ENCODE measurements around the gene NFYC.
"Not testable (repeated sequence)": the region's sequence is repeated elsewhere in the genome, so short reads cannot be mapped to it uniquely, and the experiment has no call there.

NFYC gene

DNA sequence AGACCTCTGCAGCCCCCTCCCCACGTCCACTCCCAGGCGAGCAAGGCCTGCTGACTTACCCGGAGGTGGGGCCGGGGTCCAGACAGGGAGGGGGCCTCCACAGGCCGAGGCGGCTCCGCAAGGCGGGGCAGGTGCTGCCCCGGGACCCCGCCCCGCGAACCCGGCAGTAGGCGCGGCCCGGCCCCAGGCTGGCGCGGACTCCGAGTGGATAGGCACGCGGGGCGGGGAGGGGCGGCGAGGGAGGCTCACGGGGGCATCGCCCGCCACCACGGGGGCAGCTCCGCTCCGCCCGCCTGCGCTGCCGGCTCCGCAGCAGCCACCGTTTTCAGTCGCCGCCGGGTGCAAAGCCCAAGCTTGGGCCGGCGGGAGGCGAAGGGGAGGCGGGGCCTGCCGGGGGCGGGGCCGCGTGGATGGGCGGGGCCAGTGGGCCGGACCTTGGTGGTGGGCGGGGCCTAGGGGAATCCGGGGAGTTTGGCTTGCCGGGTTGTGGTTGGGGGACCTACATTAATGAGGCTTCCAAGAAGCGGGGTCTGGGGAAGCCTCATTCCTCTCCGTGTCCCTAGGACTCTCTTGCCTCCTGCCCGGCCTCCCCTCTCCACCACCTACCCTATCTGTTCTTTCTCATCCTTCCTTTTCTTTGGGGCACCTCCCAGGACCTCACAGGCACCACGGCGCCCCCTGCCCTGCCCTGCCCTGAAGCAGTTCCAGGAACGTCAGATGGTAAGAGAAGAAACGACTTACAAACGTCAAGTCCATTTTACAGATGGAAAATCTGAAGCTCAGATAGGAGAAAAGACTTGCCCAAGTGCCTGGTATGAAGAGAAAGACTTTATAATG is 26.0 kb upstream of the NFYC start, which contains the start of gene RIMS3:
Gene RIMS3 (minus strand): TSS at position 348 of the 837 bp plus-strand sequence. CDS start 23,757 bp downstream, outside the sequence.
- peak; percentile 96 for DNase-seq (ENCODE audit: low spot score)

DNA sequence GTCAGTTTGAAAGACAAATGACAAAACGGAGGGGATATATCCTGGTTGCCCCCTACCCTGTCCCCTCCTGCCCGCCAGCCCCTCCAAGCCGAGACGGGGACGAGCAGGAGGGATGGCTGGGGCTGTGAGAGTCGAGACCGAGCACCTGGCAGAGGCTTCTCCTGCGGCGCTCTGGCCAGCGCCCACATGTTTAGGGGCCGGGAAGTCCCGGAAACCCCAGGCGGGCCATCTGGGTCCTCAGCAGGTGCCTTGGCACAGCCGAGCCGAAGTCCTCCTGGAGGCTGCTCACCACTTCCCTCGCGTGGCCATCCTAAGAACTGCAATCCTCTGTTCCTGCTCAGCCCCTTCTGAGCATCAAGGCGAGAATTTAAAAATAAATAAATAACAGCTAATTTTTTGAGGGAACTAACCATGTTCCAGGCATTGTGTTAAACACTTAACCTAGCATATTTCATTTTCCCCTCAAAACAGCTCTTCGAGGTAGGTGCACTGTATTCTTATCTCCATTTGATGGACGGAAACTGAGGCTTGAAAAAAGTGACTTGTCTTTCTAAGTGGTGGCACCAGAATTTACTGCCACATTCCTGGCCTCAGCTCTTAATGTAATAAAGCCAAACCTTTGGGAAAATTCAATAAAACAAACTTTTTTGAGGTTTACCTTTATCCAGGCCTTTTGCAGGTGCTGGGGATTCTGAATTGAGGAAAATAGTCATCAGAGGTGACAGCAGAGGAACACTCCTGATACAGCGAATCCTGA is 22.6 kb upstream of the NFYC start:
- peak; percentile 88 for DNase-seq (ENCODE audit: low spot score)

DNA sequence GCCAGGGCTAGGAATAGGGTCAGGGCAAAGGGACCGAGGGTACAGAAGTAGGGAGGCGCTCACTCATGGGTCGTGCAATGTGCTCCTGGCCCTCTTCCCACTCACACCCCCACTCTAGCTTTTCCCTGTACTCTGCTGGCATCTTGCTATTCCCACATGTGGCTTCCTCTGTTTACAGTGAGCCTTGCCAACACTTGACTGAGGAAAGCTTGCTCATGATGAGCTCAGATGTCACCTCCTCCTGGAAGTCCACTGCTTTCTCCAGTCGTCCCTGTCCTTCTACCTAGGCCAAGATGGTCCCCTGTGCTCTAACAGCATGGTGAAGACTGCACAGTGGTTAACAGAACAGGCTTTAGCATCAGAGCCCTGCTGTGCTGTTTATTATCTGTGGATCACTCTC is 18.1 kb upstream of the NFYC start:
- DNase-seq (ENCODE audit: low spot score) = no peak

- no peak for DNase-seq (ENCODE audit: low spot score)
These were observed 15.0 kb upstream of the NFYC start for GRCh38 chr1:40676501-40676900.

DNA sequence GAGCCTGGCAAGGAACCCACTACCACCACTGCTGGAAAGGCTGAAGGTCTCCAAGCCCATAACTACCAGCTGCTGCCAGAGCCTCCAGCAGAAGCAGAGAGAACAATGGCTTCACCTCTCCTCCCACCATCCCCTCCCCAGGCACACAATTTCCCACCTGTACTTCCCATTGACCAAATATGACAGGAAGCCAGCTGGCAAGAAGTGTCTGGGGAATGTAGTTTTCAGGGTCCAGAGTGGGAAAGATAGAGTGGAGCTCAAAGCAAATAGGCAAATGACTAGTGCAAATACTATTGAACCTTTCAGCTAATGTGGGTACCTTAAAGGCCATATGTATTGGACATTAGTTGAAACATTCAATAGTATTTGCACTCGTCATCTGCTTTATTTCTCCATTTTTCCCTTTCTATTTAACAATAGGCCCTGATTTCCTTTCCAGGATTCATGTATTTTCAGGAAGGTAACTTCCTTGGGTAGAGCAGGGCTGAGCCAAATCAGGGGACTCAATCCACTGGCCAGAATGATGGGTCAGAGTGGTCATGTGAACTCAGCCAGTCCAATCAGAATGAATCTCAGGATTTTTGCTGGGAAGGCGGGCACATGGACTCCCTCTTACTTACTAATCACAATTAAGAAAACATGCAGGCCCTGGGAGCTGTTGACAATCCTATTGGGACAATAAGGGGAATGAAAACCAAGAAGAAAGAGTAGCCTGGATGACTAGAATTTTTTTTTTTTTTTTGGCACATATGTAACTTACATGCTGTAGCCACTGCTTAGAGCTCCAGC is 12.1 kb upstream of the NFYC start:
- DNase-seq (ENCODE audit: low spot score) = no peak

- DNase-seq (ENCODE audit: low spot score) = no peak
These were observed 6.8 kb upstream of the NFYC start for GRCh38 chr1:40684669-40685068.

DNA sequence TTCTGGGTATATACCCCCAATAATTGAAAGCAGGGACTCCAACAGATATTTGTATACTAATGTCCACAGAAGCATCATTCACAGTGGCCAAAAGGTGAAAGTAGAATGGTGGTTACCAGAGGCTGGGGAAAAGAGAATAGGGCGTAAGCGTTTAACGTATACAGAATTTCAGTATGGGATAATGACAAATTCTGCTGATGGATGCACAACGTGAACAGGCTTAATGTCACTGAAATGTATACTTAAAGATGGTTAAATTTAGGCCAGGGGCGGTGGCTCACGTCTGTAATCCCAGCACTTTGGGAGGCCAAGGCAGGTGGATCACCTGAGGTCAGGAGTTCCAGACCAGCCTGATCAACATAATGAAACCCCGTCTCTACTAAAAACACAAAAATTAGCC is 4.4 kb upstream of the NFYC start:
- no peak for DNase-seq (ENCODE audit: low spot score)

DNA sequence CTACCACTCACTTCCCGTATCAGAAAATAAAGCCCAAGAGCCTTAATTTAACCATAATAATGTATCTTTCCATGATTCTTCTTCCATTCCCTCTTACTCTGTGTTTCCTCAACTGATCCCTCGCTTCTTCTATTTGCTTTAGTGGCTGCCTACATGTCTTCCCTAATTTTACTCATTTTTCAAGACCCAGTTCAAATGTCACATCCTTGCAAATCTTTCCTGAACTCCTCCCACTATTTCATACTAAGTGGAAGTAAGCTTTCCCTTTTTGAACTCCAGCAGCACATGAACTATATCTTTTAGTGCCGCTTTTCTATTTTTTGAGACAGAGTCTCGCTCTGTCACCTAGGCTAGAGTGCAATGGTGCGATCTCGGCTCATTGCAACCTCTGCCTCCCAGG is 3.8 kb upstream of the NFYC start:
- no peak for DNase-seq (ENCODE audit: low spot score)

DNA sequence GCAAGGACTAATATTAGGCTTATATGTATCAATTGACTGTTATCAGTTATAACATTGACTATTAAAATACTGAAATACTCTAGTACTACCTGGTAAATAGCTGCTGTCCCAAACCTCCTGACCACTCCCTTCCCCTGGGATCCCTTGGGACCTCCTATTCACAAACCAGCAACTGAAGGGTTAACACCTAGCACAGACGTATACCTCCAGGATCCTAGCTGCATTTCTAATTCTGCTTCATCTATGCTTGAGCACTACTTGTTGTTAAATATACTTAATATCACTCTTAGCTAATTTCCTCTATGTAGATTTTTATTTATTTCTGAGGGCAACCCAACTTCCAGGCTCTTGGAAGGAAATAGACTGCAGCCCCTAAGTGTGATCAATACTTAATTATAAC is 1.8 kb upstream of the NFYC start:
- no peak for DNase-seq (ENCODE audit: low spot score)

DNA sequence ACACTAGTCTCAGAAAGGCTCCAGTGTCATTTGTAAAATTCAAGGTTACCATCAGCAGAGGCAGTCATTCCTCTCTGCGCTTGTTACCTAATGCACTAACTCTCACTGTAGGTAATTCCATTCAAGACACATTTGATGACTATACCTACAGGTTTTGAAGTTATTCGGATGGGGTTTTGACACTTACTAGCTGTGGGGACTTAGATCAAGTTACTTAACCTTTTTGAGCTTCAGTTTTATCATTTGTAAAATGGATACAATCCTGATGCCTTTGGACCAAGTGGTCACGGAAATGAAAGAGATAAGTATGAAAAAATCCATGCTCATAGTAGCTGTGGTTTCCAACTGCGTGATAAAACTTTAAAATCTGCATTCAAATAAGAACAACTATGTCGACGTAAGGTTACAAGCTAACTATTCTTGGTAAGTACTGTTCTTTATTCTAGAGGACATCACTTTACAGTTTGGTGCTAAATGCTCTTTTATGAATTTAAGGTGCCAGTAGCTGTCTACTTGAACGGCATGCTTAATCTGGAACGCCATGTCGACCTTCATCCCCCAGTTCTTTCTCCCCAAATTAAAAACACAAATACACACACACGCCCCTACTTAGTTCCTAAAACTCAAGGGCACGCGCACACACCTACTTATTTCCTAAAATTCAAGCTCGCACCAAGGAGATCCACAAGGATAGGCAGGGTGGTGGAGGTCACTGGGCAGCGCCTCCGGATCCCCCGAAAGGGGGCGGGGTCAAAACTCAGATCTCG is 550 bp upstream of the NFYC start:
- no peak for DNase-seq (ENCODE audit: low spot score)

DNA sequence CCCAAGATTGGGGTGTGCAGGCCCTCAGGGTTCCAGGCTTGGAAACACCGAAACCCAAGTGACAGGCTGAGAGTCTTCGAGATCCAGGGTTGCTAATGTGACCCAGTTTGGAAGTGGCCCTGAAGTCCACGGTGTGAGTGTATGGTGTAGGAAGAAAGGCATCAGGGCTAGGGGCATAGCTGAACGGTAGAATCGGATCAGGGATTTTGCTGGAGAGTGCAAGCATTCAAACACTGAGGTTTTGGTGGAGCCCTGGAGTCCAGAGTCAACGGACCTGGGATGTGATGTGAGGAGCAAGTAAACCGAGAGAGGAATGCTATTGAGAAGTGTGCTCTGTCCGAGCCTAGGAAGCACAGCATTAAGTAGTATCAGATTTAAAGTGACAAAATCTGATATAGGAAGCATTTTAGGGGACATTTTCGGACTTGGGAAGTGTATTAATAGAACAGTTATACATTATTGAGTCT is 958 bp downstream of the NFYC start:
- DNase-seq (ENCODE audit: low spot score) = peak; percentile 14

- no peak for DNase-seq (ENCODE audit: low spot score)
These were observed 1.9 kb downstream of the NFYC start for GRCh38 chr1:40693425-40693824.

GRCh38 chr1:40694353-40694874 is 2.9 kb downstream of the NFYC start:
- DNase-seq (ENCODE audit: low spot score) = no peak

DNA sequence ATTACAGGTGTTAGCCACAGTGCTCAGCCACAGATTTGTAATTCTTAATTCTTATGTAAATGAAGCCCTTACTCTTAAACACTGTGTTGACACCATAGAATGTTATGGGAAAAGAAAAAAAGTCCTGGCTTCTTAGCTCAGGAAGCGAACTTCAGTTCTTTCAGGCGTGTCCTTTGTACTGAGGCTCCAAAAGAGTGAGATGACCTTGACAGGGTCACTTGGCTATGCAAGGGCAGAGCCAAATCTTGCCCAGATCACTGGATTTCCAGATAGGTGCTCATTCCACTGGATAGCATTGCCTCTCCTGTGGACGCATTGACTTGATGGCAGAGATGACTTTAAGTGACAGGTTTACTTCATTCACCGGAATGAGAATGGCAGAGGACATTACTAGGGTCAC is 4.8 kb downstream of the NFYC start:
- DNase-seq (ENCODE audit: low spot score) = no peak

DNA sequence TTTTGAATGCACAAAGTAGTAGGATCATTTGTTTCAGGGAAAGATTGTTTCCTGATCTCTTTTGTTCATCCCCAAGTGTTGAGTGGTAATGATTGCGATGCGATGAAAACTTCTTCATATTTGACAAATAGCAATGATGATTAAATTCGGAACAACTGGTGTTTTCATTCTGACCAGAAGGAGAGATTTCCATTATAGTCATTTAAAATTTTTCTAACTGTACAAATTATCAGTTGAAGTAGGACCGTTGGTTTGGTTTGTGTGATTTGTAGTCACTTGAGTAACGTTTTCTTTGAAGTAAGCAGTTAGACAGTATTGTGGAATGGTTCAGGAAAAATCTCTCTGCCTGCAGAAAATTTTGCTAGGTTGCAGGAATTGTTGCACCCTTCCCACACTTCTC is 5.9 kb downstream of the NFYC start:
- DNase-seq (ENCODE audit: low spot score) = no peak

GRCh38 chr1:40699787-40700186 is 8.3 kb downstream of the NFYC start:
- DNase-seq (ENCODE audit: low spot score) = no peak

- no peak for DNase-seq (ENCODE audit: low spot score)
These were observed 10.2 kb downstream of the NFYC start for GRCh38 chr1:40701684-40702083.

- not testable (repeated sequence) for DNase-seq (ENCODE audit: low spot score)
These were observed 11.3 kb downstream of the NFYC start for GRCh38 chr1:40702810-40703209.

DNA sequence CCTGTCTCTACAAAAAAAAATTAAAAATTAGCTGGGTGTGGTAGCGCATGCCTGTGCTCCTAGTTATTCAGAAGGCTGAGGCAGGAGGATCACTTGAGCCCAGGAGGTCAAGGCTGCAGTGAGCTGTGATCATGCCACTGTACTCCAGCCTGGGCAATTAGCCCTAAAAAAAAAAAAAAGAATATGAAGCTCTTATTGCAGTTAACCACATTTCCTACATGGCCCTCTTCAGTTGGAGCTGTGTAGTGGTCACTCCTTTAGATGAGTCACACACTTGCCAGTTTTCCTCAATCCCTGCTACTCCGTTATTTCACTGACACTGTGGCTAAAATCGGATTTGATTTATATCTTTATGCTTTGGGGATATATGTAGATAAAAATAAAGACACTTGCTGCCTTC is 11.8 kb downstream of the NFYC start:
- DNase-seq (ENCODE audit: low spot score) = peak; percentile 65

- no peak for DNase-seq (ENCODE audit: low spot score)
These were observed 13.6 kb downstream of the NFYC start for GRCh38 chr1:40704817-40705733.
